GF-D8 (cell line): ENCODE measurements around the gene ANKS1A.
"Not testable (repeated sequence)": the region's sequence is repeated elsewhere in the genome, so short reads cannot be mapped to it uniquely, and the experiment has no call there.

Experiments used
- DNase-seq: peaks from one replicate; lab custom pipeline; 2025; lab: John Stamatoyannopoulos, UW

ANKS1A gene

DNA sequence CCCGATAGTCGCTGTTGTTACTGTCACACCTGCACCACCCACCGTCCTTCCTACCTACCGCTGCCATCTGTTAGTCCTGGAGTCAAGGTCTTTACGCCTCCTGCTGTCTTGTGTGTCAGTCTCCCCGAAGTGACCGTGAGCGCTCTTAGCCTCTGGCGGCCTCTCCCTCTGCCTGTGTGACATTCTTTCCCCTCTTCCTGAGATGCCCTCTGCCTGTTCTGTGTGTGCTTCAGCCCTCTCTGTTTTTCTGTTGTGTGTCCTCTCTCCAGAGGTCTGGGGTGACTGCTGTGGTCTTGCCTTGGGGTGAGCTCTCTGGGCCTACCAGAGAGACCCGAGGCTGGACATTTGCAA is 197.2 kb downstream of the ANKS1A start:
- DNase-seq, result no peak

DNA sequence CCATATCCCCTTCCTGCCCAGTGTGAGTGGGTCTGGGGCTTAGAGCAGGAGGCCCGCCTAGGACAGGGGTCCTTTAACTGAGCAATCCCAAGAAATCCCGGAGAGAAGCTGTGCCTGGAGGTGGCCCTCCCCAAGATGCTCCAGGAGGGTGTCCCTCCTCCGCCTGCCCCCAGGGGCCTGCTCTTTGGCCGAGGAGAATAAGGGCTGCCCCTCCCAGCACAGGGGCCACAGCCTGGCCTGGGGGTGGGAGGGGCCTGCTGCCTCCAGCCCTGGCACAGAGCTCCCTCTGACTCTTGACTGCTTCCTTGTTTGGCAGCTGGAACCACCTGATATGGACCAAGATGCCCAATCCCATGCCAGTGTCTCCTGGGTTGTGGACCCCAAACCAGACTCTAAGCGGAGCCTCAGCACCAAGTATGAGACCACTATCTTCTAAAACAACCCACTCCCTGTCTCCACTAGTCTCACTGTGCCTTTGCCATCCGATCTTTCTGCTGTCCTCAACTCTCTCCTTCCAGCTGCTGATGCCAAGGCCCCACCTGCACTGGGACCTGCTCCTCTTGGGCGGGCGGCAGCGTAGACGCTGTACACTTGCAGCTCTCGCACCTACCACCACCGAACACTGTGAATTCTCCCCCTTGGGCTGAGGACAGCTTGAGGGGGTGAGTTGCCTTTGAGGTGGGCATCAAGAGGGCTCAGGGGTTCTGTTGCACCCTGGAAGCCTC is 197.7 kb downstream of the ANKS1A start:
- no peak for DNase-seq

DNA sequence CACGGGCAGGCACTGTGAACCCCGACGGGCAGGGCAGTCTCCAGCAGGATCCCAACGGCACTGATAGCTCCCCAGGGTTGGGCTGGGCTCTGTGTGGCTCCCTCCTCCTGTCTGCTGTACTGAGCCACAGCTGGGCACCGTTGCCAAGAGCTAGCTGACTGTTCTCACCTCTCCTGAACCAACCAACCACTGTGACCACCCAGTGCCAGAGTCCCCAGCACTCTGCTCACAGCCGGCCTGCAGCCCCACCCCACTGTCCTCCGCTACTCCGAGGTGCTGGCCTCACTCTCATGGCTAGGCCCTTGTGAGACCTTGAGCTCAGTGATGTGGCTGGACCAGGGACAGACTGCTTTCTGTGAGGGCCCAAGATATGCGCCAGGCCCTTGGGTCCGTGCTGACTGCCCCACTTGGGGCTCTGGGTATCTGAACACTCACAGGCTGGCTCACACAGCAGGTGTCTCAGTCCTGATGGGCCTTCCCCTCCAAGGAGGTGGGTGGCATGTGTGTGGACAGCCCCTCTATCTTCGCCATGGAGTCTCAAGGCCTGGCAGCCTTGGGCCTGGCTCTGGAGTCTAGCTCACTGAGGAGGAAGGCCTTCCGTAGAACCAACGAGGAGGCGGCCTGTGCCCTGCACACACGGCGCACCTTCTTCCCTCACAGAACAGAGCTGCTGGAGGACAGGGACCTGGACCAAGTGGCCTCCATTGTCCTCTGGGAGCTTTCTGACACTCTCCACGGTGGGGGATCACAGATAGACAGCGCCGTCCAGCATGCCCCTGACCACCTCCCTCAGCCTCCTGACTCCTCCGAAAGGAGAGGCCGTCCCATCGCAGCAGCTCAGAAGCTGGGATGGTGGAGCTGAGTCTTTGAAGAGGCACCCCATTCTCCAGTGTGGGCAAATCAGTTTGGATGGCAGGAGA is 198.6 kb downstream of the ANKS1A start:
- no peak for DNase-seq

DNA sequence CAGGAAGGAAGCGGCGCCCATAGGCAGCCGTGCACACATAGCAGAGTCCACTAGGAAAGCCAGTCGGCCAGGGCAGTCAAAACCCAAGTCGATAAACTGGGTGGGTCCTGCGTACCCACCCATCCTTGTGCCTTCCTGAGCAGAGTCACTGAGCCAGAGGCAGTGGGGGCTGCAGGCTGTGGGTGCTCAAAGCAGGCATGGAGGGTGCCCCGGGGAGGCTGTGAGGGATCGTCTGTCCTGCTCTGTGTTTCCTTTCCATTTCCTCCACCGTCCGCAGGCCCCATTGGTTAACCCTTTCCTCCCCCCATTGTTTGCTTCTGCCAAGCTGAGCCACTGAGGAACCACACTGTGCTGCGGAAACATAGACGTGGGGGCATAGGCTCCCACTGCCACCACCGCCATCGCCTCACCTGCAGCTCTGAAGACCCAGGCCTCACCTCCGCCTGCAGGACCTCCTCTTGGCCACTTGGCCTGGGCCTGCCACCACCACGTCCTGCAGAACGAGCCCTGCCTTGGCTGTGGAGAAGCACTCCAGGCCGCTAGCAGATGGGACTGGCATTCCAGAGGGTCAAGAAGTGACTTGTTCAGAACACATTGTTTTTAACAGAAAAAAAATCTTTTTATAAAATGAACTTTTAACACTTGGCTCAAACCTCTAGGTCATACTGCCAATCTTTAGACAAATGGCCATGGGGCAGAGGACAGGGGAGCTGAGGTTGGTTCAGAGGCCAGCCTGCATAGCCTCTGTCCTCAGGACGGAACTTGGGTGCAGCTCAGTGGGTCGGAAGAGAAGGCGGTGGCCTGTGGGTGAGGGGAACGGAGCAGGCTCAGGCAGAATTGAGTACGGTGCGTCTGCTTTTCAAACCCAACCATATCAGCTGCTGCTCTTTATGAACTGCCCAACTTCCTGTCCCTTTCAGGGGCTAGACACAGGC is 199.5 kb downstream of the ANKS1A start:
- no peak for DNase-seq

DNA sequence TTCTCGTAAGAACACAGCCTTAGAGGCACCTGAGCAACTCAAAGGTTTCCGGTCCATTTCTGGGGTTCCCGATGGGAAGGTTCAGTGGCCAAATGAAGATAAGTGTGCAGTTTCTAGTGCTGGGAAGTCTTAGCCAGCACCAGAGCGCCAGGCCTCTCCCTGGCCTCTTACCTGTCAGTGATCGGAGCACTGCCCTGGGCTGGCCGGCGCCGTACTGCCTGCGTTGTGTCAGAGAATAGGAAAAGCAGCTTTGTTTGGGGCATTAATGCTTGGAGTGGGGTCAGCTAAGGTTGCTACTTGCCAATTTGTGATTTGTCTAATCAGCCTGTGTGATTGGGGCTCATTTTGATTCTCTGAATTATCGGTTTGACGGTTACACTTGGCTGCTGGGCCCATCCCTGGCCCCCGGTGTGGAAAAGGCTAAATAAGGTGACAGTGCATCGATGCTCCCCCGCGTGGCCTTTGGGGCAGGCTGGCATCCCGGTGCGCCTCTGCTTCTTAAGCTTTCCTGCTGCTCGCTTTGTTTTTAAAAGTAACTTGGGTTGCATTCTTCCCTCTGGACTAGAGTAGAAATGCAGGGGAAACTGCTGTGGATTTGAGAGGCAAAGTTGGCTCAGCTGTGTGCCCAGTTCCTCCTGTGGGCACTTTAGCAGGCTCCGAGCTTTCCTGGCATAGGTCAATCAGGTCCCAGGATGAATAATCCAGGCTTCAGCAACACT is 200.3 kb downstream of the ANKS1A start:
- no peak for DNase-seq

DNA sequence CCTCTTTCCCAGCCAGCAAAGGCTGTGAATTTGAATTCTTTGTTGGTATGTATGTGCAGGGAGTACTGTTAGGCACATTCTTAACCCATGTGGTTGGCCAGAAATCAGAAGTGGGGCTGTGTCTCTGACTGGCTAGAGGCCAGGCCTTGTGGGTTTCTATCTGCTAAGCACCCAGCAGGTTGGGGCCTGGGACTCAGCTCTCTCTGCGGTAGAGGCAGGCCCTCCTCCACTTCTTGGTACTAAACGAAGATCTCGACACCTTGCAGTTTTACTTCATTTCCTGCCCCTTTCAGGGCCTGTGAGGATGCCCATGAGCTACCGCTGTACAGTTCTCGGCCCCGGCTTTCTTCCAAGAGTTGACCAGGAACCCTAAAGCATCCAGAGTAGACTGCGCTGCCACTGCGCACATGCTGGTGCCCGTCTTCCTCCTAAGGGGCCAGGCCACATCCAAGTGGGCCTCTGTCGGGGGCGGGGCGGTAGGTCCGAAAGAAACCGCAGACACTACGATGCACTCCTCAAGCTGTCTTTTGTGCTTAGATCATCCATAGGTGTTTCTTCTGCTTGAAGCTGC is 201.0 kb downstream of the ANKS1A start:
- no peak for DNase-seq

DNA sequence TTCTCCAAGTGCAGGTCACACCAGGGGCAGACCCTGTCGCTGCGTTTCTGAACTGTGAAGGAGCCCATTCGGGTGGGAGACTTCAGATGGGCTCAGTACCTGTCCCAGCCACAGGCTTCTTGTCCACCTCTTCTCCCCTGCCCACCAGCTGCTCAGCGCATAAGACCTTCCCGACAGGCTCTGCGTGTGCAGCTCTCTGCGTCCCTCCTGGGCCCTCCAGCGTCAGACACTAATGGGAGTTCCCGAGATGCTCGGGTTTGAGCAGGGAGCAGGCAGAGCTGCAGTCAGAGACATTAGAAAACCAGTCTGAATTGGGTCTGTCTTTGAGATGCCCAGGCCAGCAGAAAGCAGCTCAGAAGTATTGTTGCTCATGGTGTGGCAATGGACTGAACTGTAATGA is 201.7 kb downstream of the ANKS1A start:
- DNase-seq, result no peak

DNA sequence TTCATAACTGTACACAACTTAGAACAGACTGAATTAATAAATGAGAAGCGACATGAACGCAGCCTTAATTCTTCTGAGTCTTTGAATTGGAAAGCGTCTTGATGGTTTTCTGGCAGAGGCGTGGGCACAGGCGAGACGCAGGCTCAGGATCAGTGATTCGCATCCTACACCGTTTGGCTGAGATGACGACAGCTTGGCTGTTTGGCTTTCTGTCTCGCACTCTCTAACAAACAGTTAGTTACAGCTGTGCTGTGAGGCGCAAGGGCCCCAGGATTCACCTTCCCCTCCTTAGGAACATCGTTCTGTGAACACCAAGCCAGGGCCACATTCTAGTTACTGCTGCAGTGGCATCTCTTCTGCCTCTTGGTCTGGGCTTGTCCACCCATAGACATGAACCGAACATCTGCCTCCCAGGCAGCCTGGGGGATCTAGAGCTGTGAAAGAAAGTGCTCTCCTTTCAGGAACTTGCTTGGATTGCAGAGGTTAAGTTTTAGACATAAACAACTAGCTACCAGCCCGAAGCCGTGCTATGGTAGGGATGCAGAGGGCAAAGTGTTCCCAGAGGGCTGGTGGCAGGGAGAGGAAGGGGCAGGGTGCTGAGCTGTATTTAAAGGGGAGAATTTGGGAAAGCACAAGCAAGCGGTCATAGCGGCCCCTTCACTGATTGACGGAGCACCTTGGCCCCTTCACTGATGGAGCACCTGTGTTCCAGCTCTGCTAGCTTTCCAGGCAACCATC is 202.5 kb downstream of the ANKS1A start:
- DNase-seq, result no peak

DNA sequence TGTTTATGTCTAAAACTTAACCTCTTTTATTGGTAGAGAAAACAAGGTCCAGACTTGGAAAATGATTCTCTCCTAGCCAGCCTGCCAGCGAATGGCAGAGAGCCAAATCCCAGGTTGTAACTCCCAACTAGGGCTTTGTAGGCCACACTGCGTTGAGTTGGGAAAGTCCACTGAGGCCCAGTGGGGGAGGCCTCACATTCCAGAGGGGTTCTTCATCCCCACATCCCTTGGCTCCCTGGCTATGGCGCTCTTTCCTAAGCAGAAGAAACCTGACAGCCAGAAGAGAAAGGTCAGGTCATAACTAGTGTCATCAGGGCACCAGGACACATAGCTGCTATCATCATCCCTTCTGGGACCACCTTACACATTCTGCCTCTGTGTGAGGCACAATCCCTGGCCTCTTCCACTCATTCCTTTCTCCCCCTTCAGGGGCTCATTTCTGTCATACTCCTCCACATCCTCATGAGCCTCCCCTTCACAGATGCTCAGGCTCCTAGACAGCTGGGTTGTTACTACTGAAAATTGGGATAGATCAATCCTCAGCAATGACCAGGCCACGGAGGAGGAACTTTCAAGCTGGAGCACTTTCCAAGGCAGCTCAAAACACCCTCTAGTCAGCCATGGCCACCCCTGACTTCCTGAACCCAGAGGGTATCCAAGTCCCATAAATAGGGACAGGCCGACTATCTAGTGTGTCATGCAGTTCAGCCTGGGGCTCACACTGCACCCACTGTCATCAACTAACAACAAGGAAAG is 203.5 kb downstream of the ANKS1A start:
- DNase-seq, result no peak

DNA sequence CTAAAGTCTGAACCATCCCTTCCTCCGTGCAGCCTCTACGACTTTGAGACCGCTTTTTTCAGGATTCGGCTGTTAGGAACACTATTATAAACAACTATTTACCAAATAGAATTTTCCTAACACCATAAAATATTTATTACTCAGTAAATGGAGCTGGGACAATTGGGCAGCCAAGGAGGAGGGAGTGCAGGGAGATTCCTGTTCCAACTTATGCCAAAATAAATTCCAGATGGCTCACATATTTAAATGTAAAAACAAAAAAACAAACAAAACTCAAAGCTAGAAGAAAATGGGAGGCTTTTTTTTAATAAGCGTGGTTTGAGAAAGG is 204.0 kb downstream of the ANKS1A start:
- DNase-seq, result no peak

DNA sequence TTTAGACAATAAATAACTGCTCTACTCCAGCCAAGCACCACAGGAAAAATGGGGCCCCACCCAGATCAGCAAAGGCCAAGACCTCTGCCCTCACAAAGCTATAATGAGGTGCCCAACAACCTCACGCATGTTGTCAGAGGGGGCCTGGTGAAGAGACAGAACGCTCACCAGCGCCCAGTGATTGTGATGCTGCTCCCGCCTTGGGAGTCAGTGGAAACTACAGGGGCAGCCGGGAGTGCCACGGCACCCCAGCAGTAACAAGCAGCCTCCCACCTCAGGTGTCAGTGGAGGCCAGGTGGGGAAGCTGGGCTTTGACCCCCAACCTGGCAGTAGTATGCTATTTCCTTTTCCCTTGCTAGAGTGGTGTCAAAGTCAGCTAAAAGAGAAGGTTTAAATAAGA is 204.7 kb downstream of the ANKS1A start:
- no peak for DNase-seq

DNA sequence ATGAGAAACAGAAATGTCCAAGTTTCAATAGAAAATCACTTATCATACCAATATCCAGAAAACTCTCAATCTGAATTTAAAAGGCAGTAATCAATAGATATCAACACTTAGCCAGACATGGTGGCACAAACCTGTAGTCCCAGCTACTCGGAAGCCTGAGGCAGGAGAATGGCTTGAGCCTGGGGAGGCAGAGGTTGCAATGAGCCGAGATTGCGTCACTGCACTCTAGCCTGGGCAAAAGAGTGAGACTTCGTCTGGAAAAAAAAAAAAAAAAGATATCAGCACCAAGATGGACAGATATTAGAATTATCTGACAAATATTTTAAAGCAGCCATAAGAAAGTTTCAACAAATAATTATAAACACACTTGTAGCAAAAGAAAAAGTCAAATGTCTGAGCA is 205.1 kb downstream of the ANKS1A start:
- no peak for DNase-seq

DNA sequence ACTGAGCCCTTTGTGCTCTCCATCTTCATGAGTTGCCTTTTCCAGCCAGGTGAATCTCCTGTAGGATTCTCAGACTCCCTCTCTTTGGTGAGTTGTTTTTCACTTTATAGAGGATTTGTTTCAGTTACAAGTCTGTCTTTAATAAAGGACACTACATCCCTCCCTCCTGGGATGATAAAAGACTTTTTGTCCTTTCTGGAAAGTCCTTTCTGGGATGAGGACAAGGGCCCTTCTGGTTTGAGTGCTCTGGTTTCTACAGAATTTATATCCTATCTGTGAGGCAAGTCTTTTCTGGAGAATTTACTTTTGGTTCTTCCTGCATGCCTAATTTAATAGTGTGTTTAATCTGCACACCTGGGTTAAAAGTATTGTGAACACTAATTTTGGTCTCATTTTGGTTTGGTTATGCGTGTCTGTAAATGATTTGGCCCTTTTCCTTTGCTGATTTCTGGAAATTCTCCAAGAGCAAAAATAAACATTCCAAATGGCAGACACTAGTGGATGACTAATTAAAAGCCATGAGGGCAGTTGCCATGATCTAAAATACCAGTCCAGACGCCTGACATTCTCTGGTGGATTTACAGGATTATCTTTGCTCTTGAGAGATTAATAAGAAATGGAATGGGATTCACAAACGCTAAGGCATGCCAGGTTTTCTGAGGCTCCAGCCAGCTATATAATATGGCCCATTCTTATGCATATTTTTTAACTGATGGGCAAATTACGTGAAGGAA is 207.2 kb downstream of the ANKS1A start:
- no peak for DNase-seq

DNA sequence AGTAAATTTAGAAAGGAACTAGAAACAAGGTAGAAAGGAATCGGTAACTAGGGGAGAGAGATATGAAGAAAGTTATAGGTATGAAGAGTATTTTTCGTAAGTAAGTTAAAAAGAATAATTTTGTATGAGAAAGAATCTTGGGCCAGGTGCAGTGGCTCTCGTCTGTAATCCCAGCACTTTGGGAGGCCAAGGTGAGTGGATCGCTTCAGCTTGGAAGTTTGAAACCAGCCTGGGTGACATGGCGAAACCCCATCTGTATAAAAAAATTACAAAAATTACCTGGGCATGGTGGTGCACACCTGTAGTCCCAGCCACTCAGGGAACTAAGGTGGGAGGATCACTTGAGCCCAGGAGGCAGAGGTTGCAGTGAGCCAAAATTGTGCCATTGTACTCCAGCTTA is 210.1 kb downstream of the ANKS1A start:
- DNase-seq, result no peak

DNA sequence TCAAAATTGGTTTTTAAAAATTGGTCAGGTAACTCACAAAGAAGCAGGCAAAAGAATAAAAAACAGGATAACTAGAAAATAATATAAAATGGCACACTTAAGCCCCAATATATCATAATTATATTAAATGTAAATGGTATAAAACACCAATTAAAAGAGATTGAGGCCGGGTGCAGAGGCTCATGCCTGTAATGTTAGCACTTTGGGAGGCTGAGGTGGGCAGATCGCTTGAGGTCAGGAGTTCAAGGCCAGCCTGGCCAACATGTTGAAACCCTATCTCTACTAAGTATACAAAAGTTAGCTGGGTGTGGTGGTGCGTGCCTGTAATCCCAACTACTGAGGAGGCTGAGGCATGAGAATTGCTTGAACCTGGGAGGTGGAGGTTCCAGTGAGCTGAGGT is 216.0 kb downstream of the ANKS1A start:
- no peak for DNase-seq

DNA sequence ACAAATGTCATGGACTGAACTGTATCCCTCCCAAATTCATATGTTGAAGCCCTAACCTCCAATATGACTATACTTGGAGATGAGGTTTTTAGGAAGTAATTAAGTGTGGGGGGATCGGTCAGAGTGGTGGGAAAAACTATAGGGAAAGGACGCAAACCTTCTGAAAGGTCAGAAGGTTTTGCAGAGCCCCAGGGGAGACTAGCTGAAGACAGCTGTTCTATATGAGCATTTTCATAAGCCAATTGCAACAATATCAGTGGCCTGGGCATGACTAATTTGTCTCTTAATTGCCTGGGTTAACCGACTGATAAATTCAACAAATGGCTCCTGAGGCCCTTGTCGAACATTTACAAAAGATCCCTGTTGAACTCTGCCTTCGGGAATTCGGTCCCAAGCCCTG is 217.0 kb downstream of the ANKS1A start:
- DNase-seq, result not testable (repeated sequence)

DNA sequence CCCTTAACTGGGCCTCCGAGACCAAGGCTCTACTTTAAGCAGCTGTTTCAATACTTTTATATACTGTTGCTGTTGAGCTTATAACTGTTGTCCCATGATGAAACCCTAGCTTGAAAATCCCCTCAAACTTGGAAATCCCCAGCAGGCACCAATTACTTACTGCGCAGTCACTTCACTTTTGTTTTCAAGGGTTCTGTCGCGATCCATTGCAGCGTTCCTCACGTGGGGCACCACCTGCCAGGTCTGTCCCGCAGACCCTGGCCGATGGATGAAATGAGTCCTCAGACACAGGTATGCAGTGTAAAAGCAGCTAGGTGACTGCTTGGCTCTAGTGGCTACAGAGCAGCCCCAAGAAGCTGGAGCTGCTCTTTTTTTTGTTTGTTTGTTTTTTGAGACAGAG is 218.2 kb downstream of the ANKS1A start:
- not testable (repeated sequence) for DNase-seq

DNA sequence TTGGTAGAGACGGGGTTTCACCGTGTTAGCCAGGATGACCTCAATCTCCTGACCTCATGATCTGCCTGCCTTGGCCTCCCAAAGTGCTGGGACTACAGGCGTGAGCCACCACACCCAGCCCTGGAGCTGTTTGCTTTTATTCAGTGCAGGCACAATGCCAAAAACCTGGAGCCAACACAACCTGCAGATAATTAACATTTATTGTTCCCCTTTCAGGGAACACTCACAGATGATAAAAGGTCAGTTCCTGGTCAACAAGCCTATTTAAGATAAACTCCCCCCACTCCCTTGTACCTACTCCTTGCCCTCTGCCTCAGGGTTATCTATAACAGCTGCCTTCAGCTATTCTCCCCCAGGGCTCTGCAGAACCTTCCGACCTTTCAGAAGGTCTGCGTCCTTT is 218.7 kb downstream of the ANKS1A start:
- DNase-seq, result not testable (repeated sequence)

DNA sequence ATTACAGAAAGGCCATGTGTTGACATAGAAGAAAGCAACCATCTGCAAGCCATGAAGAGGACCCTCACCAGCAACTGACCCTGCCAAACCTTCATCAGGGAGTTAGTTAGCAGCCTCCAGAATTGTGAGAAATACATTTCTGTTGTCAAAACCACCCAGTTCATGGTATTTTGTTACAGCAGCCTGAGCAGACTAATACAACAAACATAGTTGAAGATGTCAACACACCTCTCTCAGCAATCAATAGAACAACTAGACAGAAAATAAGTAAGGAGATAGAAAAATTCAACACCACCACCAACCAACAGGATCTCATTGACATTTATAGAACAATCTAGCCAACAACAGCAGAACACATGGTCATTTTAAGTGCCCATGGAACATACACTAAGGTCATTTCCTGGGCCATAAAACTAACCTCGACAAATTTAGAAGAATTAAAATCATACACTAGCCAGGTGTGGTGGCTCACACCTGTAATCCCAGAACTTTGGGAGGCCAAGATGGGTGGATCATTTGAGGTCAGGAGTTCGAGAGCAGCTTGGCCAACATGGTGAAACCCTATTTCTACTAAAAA is 219.3 kb downstream of the ANKS1A start:
- DNase-seq, result no peak
